ENCODE results near the gene PELI2.

PELI2 gene

GRCh38 chr14:56156096-56156495 is 37.9 kb downstream of the PELI2 start:
- no peak overlapping the region for H3K9ac ChIP-seq (ENCODE audit: low read length)
- H3K4me2 ChIP-seq (ENCODE audit: low read depth, low read length, poor library complexity, severe bottlenecking): no peak overlapping the region
- no peaks in the 10 kb centered on the region for H3K9me3 ChIP-seq (ENCODE audit: insufficient read depth, low read length)
- H2AFZ ChIP-seq (ENCODE audit: low read depth, low read length, severe bottlenecking): no peak overlapping the region
- no peak overlapping the region for H3K27ac ChIP-seq (ENCODE audit: low read depth, low read length)
- no peaks in the 10 kb centered on the region for H4K20me1 ChIP-seq (ENCODE audit: low read depth, low read length)
- no peaks in the 10 kb centered on the region for H3K27me3 ChIP-seq (ENCODE audit: low read length)
- H3K9me2 ChIP-seq (replicated peaks; ENCODE audit: insufficient read depth, low read length): no peaks in the 10 kb centered on the region
- no peaks in the 10 kb centered on the region for H3F3A ChIP-seq (ENCODE audit: insufficient read depth)
- H3K36me3 ChIP-seq (ENCODE audit: low read length): no peaks in the 10 kb centered on the region
- H3K79me2 ChIP-seq (ENCODE audit: insufficient read depth, low read length): no peaks in the 10 kb centered on the region
- TF ChIP-seq CTCF (IDR thresholded peaks at IDR 0.05; ENCODE audit: insufficient read depth, low read length, poor library complexity, severe bottlenecking): no peak
- no peak for TF ChIP-seq EZH2phosphoT487 (conservative IDR thresholded peaks at IDR 0.05; ENCODE audit: low read length)
- H3K4me3 ChIP-seq (ENCODE audit: insufficient read depth, low read length, poor library complexity, severe bottlenecking): no peak overlapping the region

- H3K27ac ChIP-seq (ENCODE audit: low read depth, low read length): no peak overlapping the region
- H2AFZ ChIP-seq (ENCODE audit: low read depth, low read length, severe bottlenecking): no peak overlapping the region
- H3K4me3 ChIP-seq (ENCODE audit: insufficient read depth, low read length, poor library complexity, severe bottlenecking): no peak overlapping the region
- no peaks in the 10 kb centered on the region for H3K36me3 ChIP-seq (ENCODE audit: low read length)
- no peaks in the 10 kb centered on the region for H3K79me2 ChIP-seq (ENCODE audit: insufficient read depth, low read length)
- H4K20me1 ChIP-seq (ENCODE audit: low read depth, low read length): no peaks in the 10 kb centered on the region
- H3K9me2 ChIP-seq (replicated peaks; ENCODE audit: insufficient read depth, low read length): no peaks in the 10 kb centered on the region
- no peaks in the 10 kb centered on the region for H3K9me3 ChIP-seq (ENCODE audit: insufficient read depth, low read length)
- TF ChIP-seq EZH2phosphoT487 (conservative IDR thresholded peaks at IDR 0.05; ENCODE audit: low read length) (no peak), CTCF (IDR thresholded peaks at IDR 0.05; ENCODE audit: insufficient read depth, low read length, poor library complexity, severe bottlenecking) (no peak)
- no peak overlapping the region for H3K9ac ChIP-seq (ENCODE audit: low read length)
- H3F3A ChIP-seq (ENCODE audit: insufficient read depth): no peaks in the 10 kb centered on the region
- no peak overlapping the region for H3K4me2 ChIP-seq (ENCODE audit: low read depth, low read length, poor library complexity, severe bottlenecking)
- H3K27me3 ChIP-seq (ENCODE audit: low read length): no peaks in the 10 kb centered on the region
Observed at GRCh38 chr14:56159066-56159465, 40.9 kb downstream of the PELI2 start.

- TF ChIP-seq EZH2phosphoT487 (conservative IDR thresholded peaks at IDR 0.05; ENCODE audit: low read length) (no peak), CTCF (IDR thresholded peaks at IDR 0.05; ENCODE audit: insufficient read depth, low read length, poor library complexity, severe bottlenecking) (no peak)
- Histone ChIP-seq H3K36me3 (ENCODE audit: low read length) (no peaks in the 10 kb centered on the region), H3K4me2 (ENCODE audit: low read depth, low read length, poor library complexity, severe bottlenecking) (no peak overlapping the region), H3K27me3 (ENCODE audit: low read length) (no peaks in the 10 kb centered on the region), H3K9ac (ENCODE audit: low read length) (no peak overlapping the region), H4K20me1 (ENCODE audit: low read depth, low read length) (no peaks in the 10 kb centered on the region), H3K79me2 (ENCODE audit: insufficient read depth, low read length) (no peaks in the 10 kb centered on the region), H3K9me2 (replicated peaks; ENCODE audit: insufficient read depth, low read length) (no peaks in the 10 kb centered on the region), H2AFZ (ENCODE audit: low read depth, low read length, severe bottlenecking) (no peak overlapping the region), H3F3A (ENCODE audit: insufficient read depth) (no peaks in the 10 kb centered on the region), H3K27ac (ENCODE audit: low read depth, low read length) (no peak overlapping the region), H3K4me3 (ENCODE audit: insufficient read depth, low read length, poor library complexity, severe bottlenecking) (no peak overlapping the region), H3K9me3 (ENCODE audit: insufficient read depth, low read length) (no peaks in the 10 kb centered on the region)
Observed at GRCh38 chr14:56160088-56160487, 41.9 kb downstream of the PELI2 start.

Data from SU-DHL-6 (cell line).